Epithelial cell of esophagus (primary cell): ENCODE results near the gene PRR3.

ENCODE experiments used
- DNase-seq: peaks from one replicate; pipeline ENCODE4 v3.0.0; 2010; ENCODE audit warnings: low read depth
- H3K4me3 ChIP-seq: 2 replicates; pipeline ENCODE4 v1.5.1; 2011; ENCODE audit warnings: mild to moderate bottlenecking, low read length, control low read depth
- TF ChIP-seq, protein P1 (sequence below): IDR thresholded peaks from 2 replicates; pipeline ENCODE4 v1.5.1; 2011; ENCODE audit warnings: low read depth, mild to moderate bottlenecking, low read length, control low read depth, inconsistent platforms; ENCODE audit not compliant: insufficient read depth; ENCODE audit errors: missing control alignments

PRR3 gene

DNA sequence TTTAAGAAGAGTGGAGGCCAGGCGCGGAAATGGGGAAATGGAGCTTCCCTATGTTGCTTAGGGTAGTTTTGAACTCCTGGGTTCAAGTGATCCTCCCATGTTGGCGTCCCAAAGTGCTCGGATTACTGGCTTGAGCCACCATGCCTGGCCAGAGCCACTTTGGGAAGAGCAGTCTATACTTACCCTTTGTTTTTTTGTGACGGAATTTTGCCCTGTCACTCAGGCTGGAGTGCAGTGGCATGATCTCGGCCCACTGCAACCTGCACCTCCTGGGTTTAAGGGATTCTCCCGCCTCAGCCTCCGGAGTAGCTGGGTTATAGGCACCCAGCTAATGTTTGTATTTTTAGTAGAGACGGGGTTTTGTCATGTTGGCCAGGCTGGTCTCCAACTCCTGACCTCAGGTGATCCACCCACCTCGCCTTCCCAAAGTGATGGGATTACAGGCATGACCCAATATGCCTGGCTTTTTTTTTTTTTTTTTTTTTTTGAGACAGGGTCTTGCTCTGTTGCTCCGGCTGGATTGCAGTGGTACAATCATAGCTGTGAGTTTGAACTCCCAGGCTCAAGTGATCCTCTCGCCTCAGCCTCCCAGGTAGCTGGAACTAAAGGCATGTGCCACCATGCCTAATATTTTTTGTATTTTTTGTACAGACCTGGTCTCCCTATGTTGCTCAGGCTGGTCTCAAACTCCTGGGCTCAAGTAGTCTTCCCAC, 42.0 kb downstream of the PRR3 start:
- TF ChIP-seq, protein P1, sequence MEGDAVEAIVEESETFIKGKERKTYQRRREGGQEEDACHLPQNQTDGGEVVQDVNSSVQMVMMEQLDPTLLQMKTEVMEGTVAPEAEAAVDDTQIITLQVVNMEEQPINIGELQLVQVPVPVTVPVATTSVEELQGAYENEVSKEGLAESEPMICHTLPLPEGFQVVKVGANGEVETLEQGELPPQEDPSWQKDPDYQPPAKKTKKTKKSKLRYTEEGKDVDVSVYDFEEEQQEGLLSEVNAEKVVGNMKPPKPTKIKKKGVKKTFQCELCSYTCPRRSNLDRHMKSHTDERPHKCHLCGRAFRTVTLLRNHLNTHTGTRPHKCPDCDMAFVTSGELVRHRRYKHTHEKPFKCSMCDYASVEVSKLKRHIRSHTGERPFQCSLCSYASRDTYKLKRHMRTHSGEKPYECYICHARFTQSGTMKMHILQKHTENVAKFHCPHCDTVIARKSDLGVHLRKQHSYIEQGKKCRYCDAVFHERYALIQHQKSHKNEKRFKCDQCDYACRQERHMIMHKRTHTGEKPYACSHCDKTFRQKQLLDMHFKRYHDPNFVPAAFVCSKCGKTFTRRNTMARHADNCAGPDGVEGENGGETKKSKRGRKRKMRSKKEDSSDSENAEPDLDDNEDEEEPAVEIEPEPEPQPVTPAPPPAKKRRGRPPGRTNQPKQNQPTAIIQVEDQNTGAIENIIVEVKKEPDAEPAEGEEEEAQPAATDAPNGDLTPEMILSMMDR = no peak
- no peak for DNase-seq
- H3K4me3 ChIP-seq = no peak overlapping the region

DNA sequence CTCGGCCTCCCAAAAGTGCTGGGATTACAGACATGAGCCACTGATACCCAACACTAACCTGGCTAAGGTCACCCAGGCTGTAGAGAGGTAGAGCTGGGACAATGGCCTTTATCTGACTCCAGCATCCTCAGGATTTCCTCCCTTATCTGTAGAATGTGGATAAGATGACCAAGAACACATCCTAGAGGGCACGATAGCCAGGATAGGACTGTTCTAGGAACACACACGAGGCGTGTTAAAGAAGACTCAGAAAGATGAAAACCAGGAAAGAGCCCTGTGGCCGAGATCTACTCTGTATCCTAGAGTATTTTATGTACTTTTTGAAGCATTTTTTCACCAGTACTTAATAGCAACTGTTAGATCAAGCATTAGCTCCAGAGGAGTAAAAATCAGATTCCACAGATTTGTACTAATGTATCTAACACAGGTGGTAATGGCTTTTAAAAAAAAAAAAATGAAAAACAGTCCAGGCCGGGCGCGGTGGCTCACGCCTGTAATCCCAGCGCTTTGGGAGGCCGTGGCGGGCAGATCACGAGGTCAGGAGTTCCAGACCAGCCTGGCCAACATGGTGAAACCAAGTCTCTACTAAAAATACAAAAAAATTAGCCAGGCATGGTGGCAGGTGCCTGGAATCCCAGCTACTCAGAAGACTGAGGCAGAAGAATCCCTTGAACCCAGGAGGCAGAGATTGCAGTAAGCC, 42.7 kb downstream of the PRR3 start:
- DNase-seq = no peak
- TF ChIP-seq, protein P1 = no peak

DNA sequence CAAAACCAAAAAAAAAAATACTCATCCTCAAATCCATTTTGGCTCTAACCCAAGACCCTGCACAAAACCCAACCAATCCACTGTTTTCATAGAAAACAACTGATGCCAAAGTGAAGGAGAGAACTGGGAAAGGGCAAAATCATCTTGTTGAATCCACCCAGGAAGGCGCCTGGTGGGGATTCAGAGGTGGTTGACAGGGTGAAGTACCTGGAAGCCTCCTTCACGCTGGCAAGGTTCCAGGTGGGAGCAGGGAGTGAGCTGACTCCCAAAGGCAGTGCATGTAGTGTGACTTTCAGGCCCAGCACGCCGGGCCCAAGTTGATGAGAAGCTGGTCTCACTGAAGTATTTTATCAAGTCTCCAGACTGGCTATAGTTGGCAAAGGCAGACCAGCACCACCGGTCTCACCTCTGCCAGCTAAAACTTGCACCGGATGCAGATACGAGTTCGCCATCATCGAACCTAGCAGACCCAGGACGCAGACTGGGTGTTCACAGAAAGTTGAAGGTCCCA, 43.4 kb downstream of the PRR3 start:
- TF ChIP-seq, protein P1 = no peak
- H3K4me3 ChIP-seq = no peak overlapping the region
- DNase-seq = no peak

More for the DNA sequence above, 42.7 kb downstream of the PRR3 start:
- no peak overlapping the region for H3K4me3 ChIP-seq

DNA sequence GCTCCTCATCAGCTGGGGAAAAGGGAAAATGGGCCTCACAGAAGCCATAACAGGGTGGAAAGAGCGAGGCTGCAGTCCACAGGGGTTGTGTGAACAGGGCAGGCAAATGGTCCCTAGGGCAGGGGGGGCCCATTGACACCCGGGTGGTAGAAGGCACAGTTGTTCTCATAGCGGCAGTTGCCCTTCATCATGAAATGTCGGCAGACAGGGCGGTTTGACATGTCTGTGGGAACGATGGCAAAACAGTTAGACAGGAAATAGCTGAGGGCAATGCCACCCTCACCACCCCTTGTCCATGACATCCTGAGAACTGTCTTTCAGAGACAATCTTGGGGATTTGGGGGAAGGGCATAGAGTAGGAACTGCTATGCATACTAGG, 44.3 kb downstream of the PRR3 start:
- H3K4me3 ChIP-seq = no peak overlapping the region
- no peak for DNase-seq
- TF ChIP-seq, protein P1 = no peak

DNA sequence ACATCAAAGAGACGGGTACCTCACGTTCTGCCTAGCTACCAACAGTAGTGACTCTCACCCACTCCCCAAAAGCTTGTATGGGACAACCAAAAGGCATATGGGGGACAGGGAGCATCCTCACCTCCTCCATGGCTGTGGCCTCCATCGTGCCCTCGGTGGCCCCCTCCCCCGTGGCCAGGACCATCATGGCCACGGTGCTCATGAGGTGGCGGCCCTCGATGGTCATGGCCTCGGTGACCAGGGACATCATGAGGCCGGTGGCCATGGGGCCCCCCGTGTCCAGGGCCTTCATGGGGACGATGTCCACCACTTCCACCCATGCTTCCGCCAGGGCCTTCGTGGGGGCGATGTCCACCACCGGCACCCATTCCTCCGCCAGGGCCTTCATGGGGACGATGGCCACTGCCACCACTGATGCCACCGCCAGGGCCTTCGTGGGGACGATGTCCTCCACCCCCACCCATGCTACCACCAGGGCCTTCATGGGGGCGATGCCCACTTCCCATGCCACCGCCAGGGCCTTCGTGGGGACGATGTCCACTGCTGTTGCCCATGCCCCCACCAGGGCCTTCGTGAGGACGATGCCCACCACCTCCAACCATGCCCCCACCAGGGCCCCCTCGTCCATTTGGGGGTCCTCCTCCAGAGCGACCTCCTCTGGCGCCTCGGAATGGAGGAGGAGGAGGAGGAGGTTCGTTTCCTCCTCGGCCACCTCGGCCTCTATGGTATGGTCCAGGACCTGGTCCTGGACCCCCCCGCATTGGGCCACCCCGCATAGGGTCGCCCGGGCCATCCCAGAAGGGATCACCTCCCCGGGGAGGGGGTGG, 44.9 kb downstream of the PRR3 start:
- DNase-seq = no peak
- no peak overlapping the region for H3K4me3 ChIP-seq
- TF ChIP-seq, protein P1 = no peak

DNA sequence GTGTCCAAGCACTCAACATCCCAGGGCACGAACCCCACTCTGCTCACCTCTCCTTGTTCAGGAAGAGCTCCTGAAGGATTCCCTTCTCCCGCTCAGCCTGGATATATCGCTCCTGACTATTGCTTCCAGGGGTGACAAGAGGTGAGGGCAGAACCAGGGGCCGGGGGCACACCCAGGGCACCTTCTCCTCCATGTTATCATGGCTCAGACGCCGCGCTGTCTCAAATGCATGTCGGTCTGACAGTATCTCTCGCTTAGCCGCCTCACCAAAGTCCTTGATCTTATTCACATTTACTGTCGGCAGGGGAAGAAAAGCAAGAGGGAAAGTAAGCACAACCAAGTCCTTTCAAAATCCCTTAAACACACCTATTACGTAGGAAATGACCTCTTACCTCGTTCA, 46.9 kb downstream of the PRR3 start:
- TF ChIP-seq, protein P1 = no peak
- no peak overlapping the region for H3K4me3 ChIP-seq
- DNase-seq = no peak
